NCI-H748 (cell line): ENCODE measurements around the gene MAEA.
"Not testable (repeated sequence)": the region's sequence is repeated elsewhere in the genome, so short reads cannot be mapped to it uniquely, and the experiment has no call there.

Experiments
- DNase-seq: peaks from one replicate; lab custom pipeline; 2025; ENCODE audit not compliant: unreplicated experiment; lab: John Stamatoyannopoulos, UW

Gene MAEA

GRCh38 chr4:1364217-1364616 lies 74.5 kb downstream of the MAEA start:
- DNase-seq, result no peak

DNA sequence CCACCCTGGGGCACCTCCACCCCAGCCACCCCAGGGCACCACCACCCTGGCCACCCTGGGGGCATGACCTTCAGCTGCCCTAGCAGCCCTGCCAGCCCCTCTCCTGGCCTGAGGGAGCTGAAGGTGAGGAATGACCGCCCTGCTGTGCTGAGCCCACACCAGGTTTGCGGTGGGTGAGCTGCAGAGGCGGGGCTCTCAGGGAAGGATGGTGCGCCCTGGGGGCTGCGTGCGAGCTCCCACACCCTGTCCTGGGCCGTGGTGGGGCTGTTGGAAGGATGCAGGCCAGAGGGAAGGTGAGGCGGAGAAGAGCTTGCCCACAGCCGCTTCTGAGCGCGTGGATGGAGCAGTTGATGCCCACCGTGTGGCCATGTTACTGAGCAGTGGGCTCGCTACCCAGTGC lies 75.1 kb downstream of the MAEA start:
- DNase-seq, result no peak

DNA sequence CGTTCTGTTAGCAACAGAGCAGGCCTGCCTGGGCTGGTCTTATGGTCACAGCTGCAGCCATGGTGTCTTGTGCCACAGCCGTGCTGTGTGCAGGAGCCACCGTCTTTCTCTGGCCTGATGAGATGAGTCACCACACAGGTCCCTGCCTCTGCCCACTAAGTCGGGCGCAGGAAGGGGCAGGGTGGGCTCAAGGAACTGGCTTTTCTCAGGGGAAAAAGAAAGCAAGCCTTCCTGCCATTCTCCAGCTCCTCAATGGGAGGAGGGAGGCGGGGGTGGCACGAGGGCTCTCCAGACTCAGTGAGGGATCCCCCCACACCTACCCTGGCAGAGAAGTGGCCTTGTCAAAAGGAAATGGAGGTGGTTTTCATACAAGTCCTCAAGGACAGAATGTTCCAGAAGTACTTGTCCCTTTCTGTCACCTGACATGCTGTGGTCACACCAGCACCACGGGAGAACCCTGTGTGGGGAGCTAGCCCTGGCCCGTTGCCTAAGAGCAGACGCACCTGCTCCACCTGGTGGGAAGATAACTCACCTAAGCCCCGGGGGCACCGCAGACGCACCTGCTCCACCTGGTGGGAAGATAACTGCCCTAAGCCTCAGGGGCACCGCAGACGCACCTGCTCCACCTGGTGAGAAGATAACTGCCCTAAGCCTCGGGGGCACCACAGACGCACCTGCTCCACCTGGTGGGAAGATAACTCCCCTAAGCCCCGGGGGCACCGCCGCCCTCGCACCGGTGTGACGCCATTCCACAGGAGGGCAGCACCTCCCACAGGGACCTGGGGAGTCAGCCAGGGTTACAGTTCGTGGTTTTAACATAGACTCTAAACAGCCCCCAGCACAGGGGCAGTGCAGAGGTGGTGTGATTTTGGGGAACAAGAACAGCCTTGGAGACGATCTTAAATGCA lies 75.8 kb downstream of the MAEA start:
- DNase-seq, result peak; percentile 86

DNA sequence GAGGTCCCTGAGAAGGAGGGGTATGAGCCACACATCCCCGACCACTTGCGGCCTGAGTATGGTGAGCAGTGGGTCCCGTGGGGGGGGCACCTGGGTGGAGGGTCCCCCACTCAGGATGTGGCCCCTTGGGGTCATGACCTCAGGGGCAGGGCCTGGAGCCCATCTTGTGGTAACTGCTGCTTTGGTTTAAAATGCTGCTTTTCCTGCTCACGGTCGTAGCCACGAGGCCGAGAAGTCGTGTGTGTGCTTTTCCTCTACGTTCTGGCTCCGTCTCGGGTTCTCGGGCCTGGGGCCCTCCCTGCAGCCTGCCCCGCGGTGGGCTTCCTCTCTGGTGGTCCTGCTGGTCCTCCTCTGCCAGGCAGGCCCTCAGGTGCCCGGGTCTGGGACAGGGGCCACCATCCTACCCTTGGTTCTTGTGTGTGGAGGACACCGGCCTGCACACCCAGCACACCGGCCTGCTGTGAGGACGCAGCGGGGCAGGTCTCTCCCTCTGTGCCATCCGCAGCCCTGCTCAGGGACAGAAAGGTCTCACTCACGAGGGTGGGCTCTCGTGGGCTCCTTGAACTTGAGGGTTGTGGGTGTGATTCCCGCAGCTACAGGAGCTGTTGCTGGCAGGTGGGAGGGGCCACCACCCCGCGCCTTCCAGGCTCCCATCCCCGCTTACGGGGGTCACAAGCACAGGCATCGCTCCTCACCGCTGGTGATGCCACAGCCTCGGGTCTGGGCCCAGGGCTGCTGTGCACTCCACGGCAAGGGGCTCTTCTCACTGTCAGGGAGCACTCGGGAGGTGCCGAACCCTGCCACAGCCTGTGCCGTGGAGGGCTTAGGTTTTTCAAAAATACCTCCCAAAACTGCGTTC lies 76.9 kb downstream of the MAEA start:
- no peak for DNase-seq

- DNase-seq, result no peak
These were observed 77.7 kb downstream of the MAEA start for GRCh38 chr4:1367230-1367935.

DNA sequence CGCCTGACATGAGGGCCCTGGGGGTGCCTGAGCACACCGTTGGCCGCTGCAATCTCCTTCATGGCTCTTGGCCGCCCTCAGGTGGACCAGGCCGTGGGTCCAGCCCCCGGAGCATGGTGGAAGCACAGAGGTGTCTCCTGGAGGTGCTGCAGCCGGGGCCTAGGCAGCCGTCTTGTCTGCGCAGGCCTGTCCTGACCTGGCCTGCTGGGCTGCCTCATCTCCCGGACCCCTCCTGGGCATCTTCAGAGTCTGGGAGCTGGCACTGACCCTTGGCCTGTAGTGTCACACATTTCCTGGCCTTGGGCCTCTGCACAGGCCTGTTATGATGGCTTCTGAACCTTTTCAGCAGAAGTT lies 78.2 kb downstream of the MAEA start:
- DNase-seq, result no peak

- peak; percentile 1 for DNase-seq
These were observed 78.9 kb downstream of the MAEA start for GRCh38 chr4:1368421-1369090.

- no peak for DNase-seq
These were observed 79.4 kb downstream of the MAEA start for GRCh38 chr4:1369091-1369450.

DNA sequence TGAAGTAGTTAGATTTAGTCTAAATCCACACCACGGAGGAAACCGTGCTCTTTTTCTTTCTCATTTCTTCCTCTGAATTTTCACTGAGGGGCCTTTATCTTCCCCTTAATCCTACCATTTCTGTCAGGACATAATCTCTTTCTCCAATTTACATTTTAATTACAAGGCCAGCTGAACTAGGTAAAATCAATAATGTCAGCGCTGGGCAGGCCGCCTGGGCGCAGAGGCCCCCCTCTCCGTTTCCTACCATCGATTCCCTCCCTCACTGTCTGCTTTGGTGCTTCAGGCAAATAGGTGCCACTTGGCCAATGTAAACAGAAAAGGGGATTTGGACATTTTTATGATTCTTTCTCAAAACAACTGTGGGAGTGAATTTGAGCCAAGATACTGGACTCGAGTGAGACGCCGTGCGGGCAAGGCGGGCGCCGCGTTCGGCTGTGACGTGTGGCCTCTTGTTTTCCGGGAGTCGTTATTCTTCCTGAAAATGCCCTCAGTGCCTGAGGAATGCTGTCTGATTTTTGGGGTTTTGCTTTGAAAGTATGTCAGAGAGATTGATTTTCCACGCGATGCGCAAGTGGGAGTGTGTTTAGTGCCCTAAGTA lies 79.9 kb downstream of the MAEA start:
- DNase-seq, result no peak

DNA sequence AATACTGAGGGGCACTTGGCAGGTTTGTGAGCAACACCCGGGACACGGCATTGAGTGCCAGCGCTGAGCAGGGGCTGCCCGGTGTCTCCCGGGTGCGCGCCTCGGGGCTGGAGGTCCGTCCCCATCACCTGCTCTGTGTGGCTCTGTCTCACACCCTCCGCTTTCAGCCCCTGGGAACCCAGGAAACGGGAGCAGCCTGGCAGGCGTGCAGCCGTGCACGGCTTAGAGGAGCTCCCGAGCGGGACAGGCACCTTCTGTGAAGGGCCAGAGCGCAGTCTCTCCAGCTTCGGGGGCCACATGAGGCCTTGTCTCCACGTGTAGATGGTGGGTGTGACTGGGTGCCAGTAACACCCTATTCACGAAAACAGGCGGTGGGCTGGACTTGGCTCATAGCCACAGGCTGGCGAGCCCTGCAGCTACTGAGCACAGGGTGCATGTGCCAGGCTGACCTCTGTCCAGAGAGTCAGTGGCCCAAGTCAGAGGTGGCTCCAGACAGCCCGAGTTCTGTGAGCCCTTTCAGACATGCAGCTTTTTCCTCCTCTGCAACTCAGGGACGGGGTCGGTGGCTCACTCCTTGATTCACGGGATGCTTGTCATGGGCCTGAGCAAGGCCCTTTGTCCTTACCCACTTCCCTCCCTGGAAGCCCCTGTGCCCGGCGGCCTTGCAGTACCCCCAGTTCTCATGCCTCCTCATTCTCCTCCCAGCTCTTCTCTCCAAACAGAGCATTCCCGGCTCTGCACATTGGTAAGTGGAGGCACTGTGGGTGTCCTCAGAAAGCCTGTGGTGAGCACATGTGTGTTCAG lies 80.8 kb downstream of the MAEA start:
- no peak for DNase-seq

GRCh38 chr4:1371176-1372165 lies 81.8 kb downstream of the MAEA start:
- DNase-seq, result no peak

DNA sequence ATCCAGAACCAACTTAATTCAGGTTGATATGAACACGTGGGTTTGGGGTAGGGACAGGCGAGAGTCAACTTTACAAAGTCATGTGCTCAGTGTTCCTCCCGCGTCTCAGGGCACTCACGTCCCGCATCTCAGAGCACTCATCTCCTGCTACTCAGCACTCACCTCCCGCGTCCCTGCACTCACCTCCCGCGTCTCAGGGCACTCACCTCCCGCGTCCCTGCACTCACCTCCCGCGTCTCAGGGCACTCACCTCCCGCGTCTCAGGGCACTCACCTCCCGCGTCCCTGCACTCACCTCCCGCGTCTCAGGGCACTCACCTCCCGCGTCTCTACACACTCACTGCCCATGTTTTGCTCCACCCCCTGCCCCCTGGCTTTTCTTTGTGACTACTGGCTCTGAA lies 82.9 kb downstream of the MAEA start:
- DNase-seq, result not testable (repeated sequence)

- no peak for DNase-seq
These were observed 84.4 kb downstream of the MAEA start for GRCh38 chr4:1373892-1374705.

DNA sequence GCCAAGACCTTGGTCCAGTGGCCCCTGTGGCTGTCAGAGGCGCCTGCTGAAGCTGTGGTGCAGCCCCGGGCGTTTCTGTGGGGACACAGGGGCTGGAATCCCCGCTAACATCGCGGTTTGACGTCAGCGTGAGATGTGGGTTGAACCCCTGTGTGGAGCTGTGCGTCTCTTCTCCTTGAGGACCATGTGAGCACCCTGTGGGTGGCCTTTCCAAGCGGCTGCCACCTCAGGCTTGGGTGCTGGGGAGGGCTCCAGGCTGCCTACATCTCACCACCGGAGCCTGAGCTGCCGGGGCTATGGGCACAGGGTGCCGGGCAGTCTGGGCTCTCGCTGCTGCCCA lies 85.0 kb downstream of the MAEA start:
- DNase-seq, result no peak

- no peak for DNase-seq
These were observed 85.5 kb downstream of the MAEA start for GRCh38 chr4:1375051-1375721.

DNA sequence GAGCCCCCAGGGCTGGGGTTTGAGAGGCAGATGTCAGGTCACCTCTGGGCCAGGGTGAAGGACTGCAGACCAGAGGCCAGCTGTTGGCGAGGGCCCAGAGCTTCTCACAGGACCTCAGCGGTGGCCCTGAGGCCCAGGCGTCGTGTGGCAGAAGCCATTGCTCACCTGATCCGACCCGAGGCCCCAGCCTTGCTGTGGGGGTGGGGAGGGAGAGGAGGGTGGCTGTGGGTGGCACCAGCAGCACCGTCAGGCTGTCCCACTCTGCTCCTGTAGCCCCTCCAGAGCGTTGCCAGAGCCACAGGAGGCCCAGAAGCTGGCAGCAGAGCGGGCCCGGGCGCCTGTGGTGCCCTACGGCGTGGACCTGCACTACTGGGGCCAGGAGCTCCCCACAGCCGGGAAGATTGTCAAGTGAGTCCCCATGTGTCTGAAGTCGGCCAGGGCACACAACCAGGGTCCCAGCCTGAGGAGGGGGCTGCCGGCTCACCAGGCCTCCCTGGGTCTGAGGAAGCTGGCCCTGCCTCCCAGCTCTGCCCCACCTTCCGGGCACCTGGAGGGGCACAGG lies 86.2 kb downstream of the MAEA start:
- DNase-seq, result no peak

DNA sequence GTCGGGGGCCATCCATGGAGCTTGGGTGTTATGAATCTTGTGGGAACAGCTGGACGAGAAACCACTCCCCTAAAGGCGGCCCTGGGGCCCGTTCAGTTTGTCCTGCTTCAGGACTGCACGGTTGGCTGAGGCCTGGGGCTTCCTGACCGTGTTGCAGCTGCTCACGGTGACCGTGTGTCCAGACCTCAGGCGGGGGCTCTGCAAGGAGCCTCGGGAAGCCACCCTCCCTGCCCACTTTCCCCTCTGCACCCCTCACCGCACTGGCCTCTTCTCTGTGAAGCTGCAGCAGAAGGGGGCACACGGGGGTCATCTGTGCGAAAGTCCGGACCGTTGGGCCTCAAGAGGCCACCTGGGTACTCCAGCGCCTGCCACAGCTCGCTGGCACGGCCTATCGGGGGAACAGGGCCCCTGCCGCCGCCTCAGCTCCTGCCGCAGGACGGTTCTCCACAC lies 86.7 kb downstream of the MAEA start:
- no peak for DNase-seq
